HL-60/S4 treated with phorbol 12-myristate 13-acetate at 8.2 ng/mL for 4 days and 3 days (cell line): ENCODE measurements around the gene FHOD3.
"Not testable (repeated sequence)": the region's sequence is repeated elsewhere in the genome, so short reads cannot be mapped to it uniquely, and the experiment has no call there.

ENCODE experiments used
- in situ Hi-C: fragments of 300-500 bp; cut with MboI; formaldehyde crosslinking; loops from 2 replicates; pipeline ENCODE4 v1.15.0; 2022; ENCODE audit warnings: low sequenced_read_pairs

The FHOD3 gene

GRCh38 chr18:36758623-36759022 lies 461.1 kb downstream of the FHOD3 start:
- in situ Hi-C loops, result no loop called here

DNA sequence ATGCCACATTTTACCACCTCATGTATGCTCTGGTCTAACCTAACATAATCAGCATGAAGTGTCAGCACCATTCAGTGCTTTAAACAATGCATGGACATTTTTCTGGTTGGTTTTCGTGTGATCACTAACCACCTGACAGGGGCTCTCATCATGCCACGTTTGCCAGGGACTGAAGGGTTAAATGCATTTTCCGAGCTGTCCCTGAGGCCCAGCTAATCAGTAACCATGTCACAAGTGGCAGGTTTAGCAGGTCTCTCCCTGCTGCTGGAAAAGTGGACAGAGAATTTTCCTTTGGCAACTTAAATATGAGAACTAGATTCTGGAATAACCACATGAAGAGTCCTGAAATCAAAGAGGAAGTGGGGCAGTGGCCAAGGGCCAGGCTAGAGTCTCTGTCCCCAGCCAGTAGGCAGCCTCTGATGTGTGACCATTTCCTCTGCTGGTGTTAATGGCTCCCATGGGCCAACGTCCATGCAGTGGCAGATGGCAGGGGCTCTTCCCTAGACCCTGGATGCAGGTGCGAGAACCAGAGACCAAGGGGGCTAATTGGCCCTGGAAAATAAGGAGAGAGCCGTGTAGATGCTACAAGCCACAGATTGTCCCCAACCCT lies 461.8 kb downstream of the FHOD3 start:
- in situ Hi-C loops, result no loop called here

DNA sequence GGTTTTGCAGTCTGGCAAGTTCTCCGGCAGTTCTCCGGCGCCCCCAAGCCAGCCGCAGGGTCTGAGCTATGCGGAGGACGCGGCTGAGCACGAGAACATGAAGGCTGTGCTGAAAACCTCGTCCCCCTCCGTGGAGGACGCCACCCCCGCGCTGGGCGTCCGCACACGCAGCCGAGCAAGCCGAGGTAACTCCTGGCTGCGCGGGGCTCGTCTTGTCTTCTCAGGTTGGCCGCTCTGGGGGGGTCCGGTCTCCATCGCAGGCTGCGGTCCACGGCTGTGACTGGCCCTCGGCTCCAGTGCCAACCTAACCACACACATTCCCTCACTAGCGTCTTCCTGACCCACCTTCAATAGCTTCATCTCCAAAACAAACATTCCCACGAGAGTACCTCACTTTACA lies 463.1 kb downstream of the FHOD3 start:
- in situ Hi-C loops, result no loop called here

DNA sequence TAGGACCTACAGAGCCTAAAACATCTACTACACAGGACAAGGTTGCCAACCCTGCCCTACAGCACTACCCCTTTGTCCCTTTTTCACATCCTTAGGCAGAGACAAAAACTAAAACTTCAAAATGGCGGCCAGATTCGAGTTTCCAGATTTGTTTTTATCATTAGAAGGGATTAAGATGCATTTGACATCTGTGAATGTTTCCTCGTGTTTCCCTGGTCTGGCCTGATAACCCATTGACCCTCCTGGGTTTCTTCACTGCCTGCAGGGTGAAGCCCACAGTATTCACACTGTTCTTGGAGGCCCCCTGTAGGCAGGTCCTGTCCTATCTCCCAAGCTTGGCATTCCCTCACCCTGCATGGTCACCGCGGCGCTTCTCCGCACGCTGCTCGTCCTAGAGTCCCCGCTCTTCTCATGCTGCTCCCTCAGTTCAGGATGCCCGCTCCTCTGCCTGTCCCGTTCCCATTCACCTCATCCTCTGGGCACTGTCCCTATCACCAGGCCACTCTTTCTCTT lies 463.7 kb downstream of the FHOD3 start:
- in situ Hi-C loops, result no loop called here

GRCh38 chr18:36762074-36762473 lies 464.6 kb downstream of the FHOD3 start:
- in situ Hi-C loops, result no loop called here

DNA sequence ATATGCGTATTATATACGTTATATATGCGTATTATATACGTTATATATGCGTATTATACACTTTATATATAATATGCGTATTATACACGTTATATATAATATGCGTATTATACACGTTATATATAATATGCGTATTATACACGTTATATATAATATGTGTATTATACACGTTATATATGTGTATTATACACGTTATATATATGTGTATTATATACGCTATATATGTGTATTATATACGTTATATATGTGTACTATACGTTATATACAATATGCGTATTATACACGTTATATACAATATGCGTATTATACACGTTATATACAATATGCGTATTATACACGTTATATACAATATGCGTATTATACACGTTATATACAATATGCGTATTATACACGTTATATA lies 465.5 kb downstream of the FHOD3 start:
- in situ Hi-C loops, result not testable (repeated sequence)

DNA sequence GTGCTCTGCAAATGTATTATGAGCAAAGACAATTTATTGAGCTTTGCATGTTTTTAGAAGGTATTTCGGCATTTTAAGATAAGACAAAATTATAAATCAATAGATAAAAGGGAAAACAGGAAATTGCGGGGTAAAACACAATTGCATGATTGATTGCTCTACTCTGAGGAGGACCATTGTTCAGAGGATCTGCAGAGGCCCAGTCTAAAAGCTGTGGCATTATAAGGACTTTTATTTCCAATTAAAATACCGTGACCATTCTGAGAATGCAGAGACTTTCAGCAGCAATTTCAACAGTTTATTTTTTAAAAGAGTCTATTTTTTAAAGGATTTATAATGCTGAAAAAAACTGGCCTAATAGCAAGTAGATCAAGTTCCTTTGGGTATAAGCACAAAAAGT lies 469.3 kb downstream of the FHOD3 start:
- in situ Hi-C loops, result no loop called here

DNA sequence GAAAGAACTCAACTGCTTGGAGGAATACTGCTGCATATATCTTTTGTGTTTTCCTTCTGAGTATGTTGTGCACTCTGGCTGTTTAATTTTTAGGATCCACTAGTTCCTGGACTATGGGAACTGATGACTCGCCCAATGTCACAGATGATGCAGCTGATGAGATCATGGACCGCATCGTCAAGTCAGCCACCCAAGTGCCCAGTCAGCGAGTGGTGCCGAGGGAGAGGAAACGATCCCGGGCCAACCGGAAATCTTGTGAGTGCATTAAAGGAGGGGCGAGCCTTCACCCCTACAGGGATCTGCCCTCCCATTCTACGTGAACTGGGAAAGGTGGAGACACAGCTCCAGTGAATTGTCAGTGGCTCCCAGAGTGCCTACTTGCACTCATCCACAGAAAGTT lies 471.7 kb downstream of the FHOD3 start:
- in situ Hi-C loops, result no loop called here

DNA sequence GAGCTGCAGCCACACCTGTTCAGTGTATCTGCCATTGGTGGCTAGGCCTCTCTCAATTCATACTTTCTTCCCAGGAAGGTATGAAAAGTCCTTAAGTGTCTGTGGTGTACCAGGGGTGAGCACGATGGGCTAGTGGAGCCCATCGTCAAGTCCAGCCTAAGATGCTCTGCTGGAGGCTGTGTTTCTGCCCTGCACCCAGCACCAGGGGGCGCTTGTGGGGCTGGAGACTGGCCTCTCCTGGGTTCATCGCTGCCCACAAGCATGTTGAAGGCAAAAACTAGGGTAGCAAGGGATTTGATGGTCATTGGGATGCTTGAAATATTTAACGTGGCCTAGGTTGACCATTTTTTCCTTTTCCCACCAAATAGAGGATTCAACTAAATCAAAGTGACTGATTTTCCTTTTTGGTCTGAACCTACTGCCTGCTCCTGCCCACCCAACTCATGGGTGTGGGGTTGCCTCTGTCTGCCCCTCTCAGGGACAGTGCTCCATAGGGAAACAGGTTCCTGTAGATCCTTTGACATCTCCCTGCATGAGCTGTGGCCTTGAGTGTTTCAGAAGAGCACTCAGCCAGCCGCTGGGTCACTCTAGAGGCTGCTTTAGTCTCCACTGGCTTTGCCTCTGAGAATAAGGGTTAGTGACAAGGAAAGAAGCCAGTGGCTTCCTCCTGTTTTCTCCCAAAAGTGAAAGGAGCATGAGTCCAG lies 472.2 kb downstream of the FHOD3 start:
- in situ Hi-C loops, result no loop called here

- in situ Hi-C loops, result no loop called here
Measured at GRCh38 chr18:36770315-36770946, 472.9 kb downstream of the FHOD3 start.

DNA sequence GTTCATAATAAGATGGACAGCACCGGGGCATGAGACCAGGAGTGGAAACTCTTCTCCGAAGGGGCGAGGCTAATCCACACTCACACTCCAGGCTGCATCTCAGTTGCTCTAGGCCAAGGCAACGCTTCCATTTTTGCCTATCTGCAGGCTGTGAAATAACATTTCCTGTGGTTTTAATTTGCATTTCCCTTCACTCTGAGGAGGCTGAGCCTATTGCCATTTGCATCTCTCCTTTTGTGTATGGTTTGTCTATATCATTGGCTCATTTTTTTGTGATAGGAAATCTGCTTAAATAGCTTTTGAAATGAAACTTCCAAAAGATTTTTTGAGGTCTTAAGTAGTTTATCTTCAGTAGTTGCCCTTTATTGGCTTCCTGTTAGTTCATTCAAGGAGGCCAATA lies 473.7 kb downstream of the FHOD3 start:
- in situ Hi-C loops, result no loop called here

GRCh38 chr18:36772241-36772723 lies 474.8 kb downstream of the FHOD3 start:
- in situ Hi-C loops, result no loop called here

DNA sequence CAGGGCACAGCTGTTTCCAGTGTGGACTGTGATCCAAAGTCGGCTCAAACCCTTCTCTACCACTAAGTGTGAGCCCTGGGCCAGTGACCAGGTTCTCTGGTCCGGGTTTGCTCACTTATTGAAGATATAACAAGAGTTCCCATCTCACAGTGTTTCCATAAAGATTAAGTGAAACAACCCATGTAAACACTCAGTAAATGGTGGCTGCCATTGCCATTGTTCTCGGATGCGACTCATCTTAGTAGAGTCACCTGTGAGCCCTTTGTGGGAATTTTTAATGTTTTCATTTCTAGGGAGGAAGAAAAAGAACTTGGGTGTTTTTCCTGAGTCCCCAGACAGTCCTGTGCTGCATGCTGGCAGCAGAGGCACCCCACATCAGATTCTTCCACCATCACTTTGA lies 477.9 kb downstream of the FHOD3 start:
- in situ Hi-C loops, result no loop called here

GRCh38 chr18:36776650-36777049 lies 479.1 kb downstream of the FHOD3 start:
- in situ Hi-C loops, result no loop called here

- in situ Hi-C loops, result no loop called here
Measured at GRCh38 chr18:36777566-36777965, 480.1 kb downstream of the FHOD3 start.

- in situ Hi-C loops, result no loop called here
Measured at GRCh38 chr18:36780748-36781147, 483.2 kb downstream of the FHOD3 start.

DNA sequence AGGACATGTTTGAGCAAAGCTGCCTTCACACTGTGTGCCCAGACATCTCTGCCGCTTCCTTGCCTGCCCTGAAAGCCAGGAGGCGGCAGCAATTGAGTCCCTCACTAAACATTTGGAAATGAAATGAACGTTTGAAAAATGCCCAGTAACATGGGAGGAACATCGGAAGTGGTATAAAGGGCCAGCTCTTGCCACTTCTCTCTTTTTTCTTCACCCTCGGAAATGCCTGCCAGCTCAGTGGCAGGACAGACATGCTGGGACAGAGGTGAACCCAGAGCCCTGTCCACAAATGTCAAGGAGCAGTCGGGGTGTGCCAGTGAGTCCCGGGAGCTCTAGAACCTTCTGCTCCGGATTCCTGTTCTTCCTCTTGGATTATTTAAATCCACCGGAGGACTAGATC lies 485.2 kb downstream of the FHOD3 start:
- in situ Hi-C loops, result no loop called here

- in situ Hi-C loops, result no loop called here
Measured at GRCh38 chr18:36783792-36784191, 486.3 kb downstream of the FHOD3 start.

- in situ Hi-C loops, result no loop called here
Measured at GRCh38 chr18:36786686-36787085, 489.2 kb downstream of the FHOD3 start.

- in situ Hi-C loops, result no loop called here
Measured at GRCh38 chr18:36792634-36793283, 495.2 kb downstream of the FHOD3 start.

DNA sequence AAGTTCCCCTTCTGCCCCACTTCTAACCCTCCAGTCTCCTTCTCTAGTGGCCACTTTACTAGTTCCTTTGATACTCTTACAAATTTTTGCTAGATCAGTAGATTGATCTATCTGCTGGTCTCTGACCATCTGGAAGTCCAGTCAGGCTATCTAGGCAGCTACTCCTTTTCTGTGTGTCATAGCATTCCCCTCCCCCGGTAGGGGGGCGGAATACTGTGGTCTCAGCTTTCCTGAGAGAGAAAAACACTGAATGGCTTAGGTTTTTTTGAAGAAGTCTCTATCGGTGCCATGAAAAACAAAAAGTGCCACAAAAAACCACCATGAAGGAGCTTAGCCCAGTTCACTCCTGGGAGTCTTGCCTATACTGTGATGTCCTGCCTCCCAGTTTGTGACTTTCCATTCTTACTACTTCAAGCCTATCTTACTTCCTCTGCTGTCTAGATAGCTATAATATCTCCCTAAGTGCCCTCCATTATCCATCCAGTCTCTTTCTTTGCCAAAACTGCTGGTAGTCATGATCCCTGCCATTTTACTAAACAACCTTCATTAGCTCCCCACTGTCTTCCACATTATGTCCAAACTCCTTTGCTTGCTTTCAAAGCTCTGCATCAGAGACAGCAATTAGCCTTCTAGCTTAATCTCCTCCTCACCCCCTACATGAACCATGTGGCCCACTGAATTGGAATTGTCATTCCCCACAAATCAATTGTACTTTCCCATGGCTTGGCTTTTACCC lies 501.4 kb downstream of the FHOD3 start:
- in situ Hi-C loops, result no loop called here
